GM19099 (cell line): Measurements from ENCODE around the gene ARMH4.

ENCODE experiments used
- POLR2A ChIP-seq: IDR thresholded peaks from 3 replicates; pipeline ENCODE4 v1.6.1; 2011; ENCODE audit warnings: low read depth; ENCODE audit not compliant: insufficient read length; ENCODE audit errors: extremely low read depth

Gene ARMH4

DNA sequence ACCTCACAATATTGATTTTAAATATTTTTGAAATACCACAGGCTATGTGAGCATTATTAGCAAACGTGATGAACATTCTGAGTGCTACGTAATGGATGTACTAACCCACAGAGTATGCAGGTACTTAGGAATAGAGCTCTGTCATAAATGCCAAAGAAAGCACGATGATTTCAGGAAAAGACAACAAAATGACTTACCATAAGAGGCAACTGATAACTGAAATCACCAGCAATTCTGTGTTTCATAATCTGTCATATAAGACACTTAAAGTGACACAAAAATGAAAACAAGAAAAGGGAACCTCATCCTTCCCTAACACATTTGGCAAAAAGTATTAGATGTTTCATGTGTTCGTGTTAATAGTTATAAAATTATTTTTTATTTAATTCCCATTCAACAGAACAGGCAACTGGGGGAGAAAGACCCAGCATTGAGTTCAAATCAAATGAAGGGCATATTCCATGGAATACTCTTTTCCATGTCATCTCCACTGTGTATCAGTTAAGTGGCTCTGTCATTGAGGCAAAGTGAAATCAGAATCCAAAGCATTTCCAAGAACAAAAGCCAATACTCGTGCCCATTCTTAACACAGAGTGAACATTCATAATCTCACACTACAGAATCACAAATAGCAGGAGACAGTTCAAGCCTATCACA lies 30.4 kb downstream of the ARMH4 start:
- TF ChIP-seq POLR2A: no peak

DNA sequence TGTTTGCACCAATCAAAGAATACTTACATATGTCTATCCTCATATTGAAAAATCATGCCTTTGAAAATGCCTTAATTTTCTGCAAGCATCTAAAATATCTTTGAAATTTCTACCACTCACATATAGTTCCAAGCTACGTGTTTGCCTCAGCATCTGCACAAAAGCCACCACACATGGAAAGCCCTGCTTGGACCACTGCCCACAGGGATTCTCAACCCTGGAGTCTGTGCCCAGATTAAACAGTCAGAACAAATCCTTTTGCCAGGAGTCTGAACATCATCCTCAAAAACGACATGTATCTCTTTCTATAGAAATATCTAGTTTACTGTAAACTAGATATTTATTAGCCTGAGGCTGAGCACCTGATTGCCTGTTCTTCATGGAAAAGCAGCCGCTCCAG lies 32.6 kb downstream of the ARMH4 start:
- TF ChIP-seq POLR2A: no peak

DNA sequence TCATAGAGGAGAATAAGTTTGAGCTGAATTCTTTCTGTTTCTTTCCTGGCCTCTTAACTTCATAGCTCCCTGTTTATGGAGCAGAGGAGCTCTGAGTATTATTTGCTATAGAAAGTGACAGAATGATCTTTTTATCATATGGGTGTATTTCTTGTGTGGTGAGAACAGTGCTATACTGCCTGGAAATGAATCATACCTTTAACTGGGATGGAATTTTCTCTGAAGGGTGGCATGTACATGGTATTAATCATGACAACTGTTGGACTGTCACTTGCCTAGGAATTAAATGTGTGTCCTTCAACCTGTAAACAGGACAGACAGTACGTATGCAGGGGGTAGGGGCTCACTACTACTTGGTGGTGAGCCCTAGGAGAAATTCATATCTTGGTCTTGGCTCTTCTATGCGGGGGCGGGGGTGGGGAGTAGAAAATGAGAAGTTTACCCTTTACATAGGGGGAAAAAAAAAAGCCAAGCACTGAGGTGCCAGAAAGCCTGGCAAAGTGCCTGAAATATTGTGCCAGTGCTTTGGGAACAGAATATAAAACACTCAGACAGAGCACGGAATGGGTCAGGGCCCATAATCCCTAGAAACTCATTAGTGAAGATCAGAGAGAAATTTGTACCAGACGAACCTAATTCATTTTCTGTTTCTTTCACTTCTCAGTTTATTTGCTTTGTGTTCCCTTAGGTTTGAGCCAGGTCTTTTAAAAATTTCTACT lies 33.8 kb downstream of the ARMH4 start:
- no peak for TF ChIP-seq POLR2A

DNA sequence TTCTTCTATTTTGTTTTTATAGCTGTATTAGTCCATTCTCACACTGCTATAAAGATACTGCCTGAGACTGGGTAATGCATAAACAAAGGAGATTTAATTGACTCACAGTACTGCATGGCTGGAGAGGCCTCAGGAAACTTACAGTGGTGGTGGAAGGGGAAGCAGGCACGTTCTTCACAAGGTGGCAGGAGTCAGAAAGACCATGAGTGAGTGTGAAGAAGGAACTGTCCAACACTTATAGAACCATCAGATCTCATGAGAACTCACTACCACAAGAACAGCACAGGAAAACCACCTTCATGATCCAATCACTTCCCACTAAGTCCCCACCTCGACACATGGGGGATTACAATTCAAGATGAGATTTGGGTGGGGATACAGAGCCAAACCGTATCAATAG lies 42.3 kb downstream of the ARMH4 start:
- no peak for TF ChIP-seq POLR2A

DNA sequence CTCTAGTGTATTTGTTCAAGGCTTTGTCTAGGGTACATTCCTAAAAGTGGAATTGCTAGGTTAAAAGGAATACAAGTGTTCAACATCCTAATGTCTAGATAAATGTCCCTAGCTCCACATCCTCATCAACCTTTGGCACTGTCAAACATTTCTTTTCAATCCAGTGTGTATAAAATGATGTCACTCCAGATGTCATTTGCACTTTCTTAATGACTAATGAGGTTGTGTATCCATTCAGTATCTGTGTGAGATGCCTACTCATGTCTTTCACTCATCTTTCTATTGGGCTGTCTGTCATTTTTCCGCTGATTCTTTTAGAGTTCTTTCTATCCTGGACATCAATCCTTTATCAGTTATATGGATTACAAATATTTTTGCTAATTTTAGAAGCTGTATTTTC lies 43.3 kb downstream of the ARMH4 start:
- no peak for TF ChIP-seq POLR2A

DNA sequence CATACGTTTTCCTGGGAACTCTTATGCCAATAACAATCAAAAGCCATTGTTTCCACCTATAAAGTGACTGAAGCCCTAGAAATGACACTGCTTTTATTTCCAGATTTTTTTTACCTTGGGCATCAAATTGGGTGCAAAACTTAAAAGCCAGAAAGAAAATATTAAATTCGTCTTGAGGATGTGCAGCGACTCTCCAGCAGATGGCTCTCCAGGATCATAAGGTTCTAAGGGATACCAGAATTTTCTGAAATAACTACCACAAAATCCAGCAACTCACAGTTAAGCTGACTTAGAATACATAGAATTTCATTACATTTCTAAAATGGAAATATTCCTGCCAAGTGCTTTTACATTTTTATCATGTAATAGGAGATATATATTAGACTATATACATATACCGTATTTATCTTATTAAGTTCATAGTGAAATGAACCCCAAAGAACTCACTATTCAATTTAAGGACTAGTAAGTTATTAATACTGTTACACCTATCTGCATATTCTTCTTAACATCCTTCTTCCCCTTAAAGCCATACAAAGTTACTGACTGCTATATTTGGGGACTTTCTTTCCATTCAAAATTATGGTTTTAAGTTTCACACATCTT lies 44.0 kb downstream of the ARMH4 start:
- TF ChIP-seq POLR2A: no peak

DNA sequence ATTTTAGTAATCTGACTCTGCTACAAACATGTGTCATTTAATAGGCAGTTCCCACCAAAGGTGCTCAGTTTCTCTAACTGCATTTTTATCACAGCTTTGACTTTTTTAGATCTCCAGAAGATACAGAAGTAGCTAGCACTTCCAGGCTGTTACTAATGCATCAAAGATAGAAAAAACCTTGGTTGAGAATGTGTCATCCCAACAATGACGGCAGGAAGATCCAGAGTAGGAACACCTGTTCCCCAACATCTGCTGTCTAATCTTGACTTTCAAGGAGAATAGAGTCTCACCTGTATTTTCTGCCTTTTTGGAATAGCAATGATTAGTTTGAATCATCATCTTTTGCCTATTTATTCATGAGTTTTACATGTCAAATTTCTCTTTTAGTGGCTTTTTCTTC lies 45.0 kb downstream of the ARMH4 start:
- TF ChIP-seq POLR2A: no peak

DNA sequence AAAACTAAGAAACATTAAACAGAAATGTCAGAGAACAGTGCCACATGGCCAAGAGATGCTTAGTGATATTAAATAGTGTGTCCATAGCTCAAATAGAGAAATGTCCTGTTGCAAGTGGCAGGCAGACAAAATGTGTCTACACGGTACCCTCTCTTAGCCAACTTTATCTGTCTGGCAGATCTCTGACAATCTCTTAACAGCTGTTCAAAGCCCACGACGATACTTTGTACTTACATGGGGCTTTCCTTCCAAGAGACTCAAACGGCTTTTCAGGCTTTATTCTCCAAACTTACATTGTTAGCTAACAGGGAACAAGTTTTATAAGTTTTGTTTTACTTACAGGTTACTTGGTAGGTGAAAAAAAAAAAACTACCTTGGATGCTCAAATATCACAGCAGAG lies 45.6 kb downstream of the ARMH4 start:
- TF ChIP-seq POLR2A: no peak

DNA sequence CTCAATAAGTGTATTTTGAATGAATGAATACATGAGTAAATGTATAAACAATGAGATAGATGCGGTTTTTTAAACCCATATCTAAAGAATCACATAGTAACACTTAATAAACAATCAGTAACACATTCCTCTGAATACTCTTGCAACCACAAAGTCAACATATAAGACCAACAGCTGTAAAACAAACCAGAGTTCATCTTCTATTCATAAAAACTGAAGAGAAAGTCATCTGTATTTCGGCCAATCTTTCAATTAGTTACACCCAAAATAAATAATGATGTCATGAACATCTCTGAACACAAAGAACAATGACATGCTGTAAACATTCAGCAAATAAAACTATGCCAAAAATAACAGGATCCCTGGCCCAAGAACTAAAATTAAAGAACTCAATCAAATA lies 47.2 kb downstream of the ARMH4 start:
- no peak for TF ChIP-seq POLR2A

DNA sequence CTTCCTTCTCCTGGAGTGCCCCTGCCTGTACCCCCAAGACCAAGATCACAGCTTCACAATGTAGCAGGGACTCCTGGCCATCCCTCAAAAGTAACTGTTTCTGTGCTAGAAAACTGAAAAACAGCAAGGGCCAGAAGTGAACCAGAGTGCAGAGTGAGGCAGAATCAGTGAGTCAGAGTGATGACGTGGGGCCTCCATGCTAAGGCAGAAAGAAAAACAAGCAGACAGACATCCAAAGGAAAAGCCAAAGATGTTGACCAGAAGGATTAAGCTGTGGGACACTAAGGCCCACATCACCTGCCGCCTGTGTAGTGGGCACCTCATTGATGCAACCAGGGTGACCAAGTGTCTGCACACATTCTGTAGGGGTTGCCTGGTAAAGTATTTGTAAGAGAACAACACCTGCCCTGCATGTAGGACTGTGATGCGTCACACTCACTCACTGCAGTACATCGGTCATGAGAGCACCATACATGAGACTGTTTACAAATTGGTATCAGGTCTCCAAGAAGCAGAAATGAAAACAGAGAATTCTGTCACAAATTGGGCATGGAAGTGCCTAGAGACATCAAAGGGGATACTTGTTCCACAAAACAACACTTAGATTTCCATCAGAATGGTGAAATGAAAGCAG lies 51.2 kb downstream of the ARMH4 start:
- TF ChIP-seq POLR2A: no peak

DNA sequence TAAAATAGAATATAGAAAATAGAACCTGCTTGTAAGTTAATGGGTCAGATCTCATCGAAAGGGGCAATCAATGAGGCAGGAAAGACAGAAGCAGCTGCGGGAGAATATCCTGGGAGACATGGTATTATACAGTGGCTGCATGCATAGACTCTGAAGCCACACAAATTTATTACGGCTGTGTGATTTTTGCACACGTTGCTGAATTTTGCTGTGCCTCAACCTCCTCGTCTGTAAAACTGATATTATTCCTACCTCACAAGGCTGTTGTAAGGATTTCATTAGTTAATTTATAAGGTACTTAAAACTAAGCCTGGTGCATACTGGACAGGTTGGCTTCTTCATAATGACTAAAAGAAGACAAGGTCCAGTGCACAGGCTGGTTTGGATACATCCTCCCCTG lies 52.3 kb downstream of the ARMH4 start:
- no peak for TF ChIP-seq POLR2A

DNA sequence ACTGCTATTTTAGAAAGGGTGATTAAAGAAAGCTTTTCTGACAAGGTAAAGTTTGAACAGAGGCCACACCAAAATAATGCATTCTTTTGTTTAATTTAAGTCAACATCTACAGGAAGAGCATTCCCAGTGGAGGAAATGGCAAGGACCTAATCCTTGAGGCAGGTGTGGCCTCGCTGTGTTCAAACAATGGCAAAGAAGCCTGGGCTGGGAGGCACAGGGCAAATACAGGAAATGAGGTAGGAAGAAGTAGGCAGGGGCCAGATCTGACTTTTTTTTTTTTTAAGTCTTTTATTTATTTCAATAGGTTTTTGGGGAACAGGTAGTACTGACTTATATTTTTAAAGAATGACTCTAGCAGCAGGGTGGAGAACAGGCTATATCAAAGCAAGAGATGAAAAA lies 53.5 kb downstream of the ARMH4 start:
- TF ChIP-seq POLR2A: no peak

DNA sequence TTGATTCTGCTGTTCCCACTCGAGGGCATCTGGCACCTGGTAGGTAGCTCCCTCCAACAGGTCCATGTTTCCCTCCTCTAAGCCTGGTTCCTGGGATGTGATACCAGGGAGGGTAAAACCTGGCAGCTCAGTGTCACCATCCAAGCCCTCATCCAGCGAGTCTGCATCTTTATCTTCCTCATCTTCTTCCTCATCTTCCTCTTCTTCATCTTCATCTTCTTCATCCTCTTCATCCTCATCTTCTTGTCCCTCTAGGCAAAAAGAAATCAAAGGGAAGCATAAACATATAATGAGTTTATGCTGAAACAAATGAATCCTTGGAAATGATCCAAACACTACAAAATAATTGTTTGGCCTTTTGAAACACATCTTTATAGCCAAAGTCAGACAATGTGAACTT lies 55.3 kb downstream of the ARMH4 start:
- TF ChIP-seq POLR2A: no peak

DNA sequence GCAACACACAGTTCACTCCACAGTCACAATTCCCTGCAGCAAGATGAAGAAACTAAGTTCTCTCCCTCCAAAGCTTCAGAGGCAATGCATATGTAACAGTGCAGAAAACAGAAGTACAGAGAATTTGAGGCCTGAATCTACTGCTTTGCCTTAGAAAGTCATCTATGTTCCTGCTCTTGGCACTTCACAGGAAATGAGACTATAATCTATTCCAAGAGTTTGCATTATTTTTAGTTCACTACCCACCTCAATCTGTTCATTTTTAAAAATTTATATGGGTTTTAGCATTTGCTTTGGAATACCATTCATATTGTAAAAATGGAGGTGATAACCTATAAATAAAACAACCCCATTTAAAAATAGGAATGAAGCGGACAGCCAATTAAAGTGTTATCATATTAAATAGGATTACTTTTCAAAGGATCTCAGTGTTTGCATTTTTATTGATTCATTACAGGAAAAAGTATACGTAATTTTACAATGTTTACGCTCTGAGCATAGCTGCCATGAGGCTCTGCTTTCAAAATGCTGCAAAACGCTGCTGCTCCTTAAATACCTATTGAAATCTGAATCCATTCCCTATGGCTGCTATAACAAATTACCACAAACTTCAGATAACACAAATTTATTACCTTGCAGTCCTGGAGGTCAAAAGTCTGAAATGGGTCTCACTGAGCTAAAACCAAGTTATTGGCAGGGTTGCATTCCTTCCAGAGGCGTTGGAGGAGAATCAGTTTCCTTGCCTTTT lies 60.0 kb downstream of the ARMH4 start:
- TF ChIP-seq POLR2A: no peak

DNA sequence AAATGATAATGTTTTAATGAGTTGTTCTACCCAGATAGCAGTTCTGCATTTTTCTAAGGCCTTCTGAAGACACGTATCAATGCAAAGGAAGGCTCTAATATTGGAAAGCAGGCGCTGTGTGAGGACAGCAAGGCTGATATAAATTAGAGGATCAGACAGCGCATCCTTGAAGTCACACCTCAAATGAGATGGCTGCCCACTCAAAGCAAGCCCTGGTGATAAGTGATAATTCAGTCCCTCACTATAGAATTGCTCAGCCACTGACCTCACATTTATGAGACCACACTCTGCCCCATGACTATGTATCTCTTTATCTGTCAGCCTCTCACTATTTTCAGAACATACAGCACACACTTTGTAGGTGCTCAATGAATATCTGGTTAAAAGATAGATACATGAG lies 62.4 kb downstream of the ARMH4 start:
- TF ChIP-seq POLR2A: no peak
